IMR-90 (cell line): ENCODE measurements around the gene ERCC8. TPM values are rescaled to one million over a fixed set of nuclear protein-coding genes. Genes with fewer than 3 reads are reported as not detected.

Experiments used
- ATAC-seq: fragments of 200-7000 bp; cut with Tn5 transposase; 2 replicates; pipeline ENCODE4 v1.9.1; 2020; ENCODE audit warnings: low read depth, mild to moderate bottlenecking, moderate library complexity
- BruUV-seq: library from RNA; stranded (reverse); fragments of 400-500 nt; replicated peaks from 2 replicates; lab custom pipeline; 2021; lab: Mats Ljungman, UMichigan
- CTCF ChIA-PET: fragments of 300-600 bp; formaldehyde crosslinking; extraction: SDS; loops from one replicate; lab custom pipeline; 2021; ENCODE audit warnings: antibody characterized with exemption; lab: Yijun Ruan, JAX
- POLR2A ChIA-PET: fragments of 300-600 bp; sonication (Branson Sonifier 250); formaldehyde crosslinking; loops from one replicate; lab custom pipeline; 2022; ENCODE audit warnings: antibody characterized with exemption; ENCODE audit not compliant: unreplicated experiment; lab: Charles Lee
- DNase-seq: peaks from one replicate; pipeline ENCODE4 v3.0.0; 2013
- H2AFZ ChIP-seq: replicated peaks from 2 replicates; pipeline ENCODE3; 2013; ENCODE audit warnings: low read length, mild to moderate bottlenecking; ENCODE audit not compliant: poor library complexity
- H2AK5ac ChIP-seq: 2 replicates; pipeline ENCODE4 v1.6.1; 2013; ENCODE audit warnings: low read depth, low read length, inconsistent platforms
- H2AK9ac ChIP-seq: replicated peaks from 2 replicates; pipeline ENCODE3; 2013; ENCODE audit warnings: mild to moderate bottlenecking, low read depth, low read length, moderate library complexity; ENCODE audit not compliant: poor library complexity
- H2BK120ac ChIP-seq: 2 replicates; pipeline ENCODE4 v1.6.1; 2013; ENCODE audit warnings: low read depth, low read length, inconsistent platforms
- H2BK15ac ChIP-seq: 3 replicates; pipeline ENCODE4 v1.6.1; 2013; ENCODE audit warnings: low read depth, low read length, inconsistent platforms
- H2BK20ac ChIP-seq: 2 replicates; pipeline ENCODE4 v1.6.1; 2013; ENCODE audit warnings: low read depth, mild to moderate bottlenecking, inconsistent platforms, low read length, moderate library complexity
- H2BK5ac ChIP-seq: 2 replicates; pipeline ENCODE4 v1.6.1; 2013; ENCODE audit warnings: mild to moderate bottlenecking, low read depth, low read length, inconsistent platforms; ENCODE audit not compliant: poor library complexity, severe bottlenecking
- H3K14ac ChIP-seq: replicated peaks from 2 replicates; pipeline ENCODE4 v1.6.1; 2013; ENCODE audit warnings: low read depth, low read length, inconsistent platforms
- H3K18ac ChIP-seq: 2 replicates; pipeline ENCODE4 v1.6.1; 2013; ENCODE audit warnings: low read depth, low read length, control low read depth
- H3K23ac ChIP-seq: 2 replicates; pipeline ENCODE4 v1.6.1; 2013; ENCODE audit warnings: low read depth, low read length, inconsistent platforms
- H3K27ac ChIP-seq: 2 replicates; pipeline ENCODE4 v1.5.1; 2013; ENCODE audit warnings: mild to moderate bottlenecking, control low read depth, low read length; ENCODE audit not compliant: insufficient read depth
- H3K27me3 ChIP-seq: 2 replicates; pipeline ENCODE4 v1.6.1; 2013; ENCODE audit warnings: low read length; ENCODE audit not compliant: control insufficient read depth, insufficient read depth
- H3K36me3 ChIP-seq: 2 replicates; pipeline ENCODE4 v1.6.1; 2013; ENCODE audit warnings: low read length, mixed read lengths; ENCODE audit not compliant: control insufficient read depth, insufficient read depth
- H3K4ac ChIP-seq: 2 replicates; pipeline ENCODE4 v1.6.1; 2013; ENCODE audit warnings: low read depth, low read length, inconsistent platforms
- H3K4me1 ChIP-seq: 2 replicates; pipeline ENCODE4 v1.6.1; 2013; ENCODE audit warnings: low read length, mixed read lengths; ENCODE audit not compliant: control insufficient read depth, insufficient read depth
- H3K4me2 ChIP-seq: 2 replicates; pipeline ENCODE4 v1.6.1; 2013; ENCODE audit warnings: low read depth, mild to moderate bottlenecking, control low read depth, low read length, moderate library complexity
- H3K4me3 ChIP-seq: 2 replicates; pipeline ENCODE4 v1.5.1; 2013; ENCODE audit warnings: low read depth, mild to moderate bottlenecking, control low read depth, low read length, moderate library complexity; ENCODE audit not compliant: insufficient read depth
- H3K56ac ChIP-seq: 2 replicates; pipeline ENCODE4 v1.6.1; 2013; ENCODE audit warnings: low read length, inconsistent platforms; ENCODE audit not compliant: insufficient read depth; ENCODE audit errors: extremely low read depth
- H3K79me1 ChIP-seq, 2 experiments: 2 replicates each; pipeline ENCODE4 v1.6.1; 2013; ENCODE audit warnings: low read length in 2 of 2, inconsistent platforms in 1 of 2, low read depth in 1 of 2
- H3K9ac ChIP-seq: 2 replicates; pipeline ENCODE4 v1.6.1; 2013; ENCODE audit warnings: low read depth, low read length, control low read depth
- H3K9me1 ChIP-seq: 2 replicates; pipeline ENCODE4 v1.6.1; 2013; ENCODE audit warnings: low read length, inconsistent platforms; ENCODE audit not compliant: insufficient read depth
- H3K9me3 ChIP-seq: 2 replicates; pipeline ENCODE4 v1.6.1; 2013; ENCODE audit warnings: low read length; ENCODE audit not compliant: control insufficient read depth, insufficient read depth
- H4K20me1 ChIP-seq: 2 replicates; pipeline ENCODE4 v1.6.1; 2013; ENCODE audit warnings: low read length, inconsistent platforms; ENCODE audit not compliant: insufficient read depth
- H4K5ac ChIP-seq: 2 replicates; pipeline ENCODE4 v1.6.1; 2013; ENCODE audit warnings: mild to moderate bottlenecking, low read depth, low read length, control low read depth
- H4K8ac ChIP-seq, 2 experiments: 2 replicates each; pipeline ENCODE4 v1.6.1; 2013; ENCODE audit warnings: low read depth in 2 of 2, low read length in 2 of 2, control low read depth in 1 of 2, inconsistent platforms in 1 of 2
- H4K91ac ChIP-seq: 2 replicates; pipeline ENCODE4 v1.6.1; 2013; ENCODE audit warnings: low read depth, low read length, inconsistent platforms; ENCODE audit not compliant: insufficient read depth
- CEBPB ChIP-seq: IDR thresholded peaks from 2 replicates; pipeline ENCODE4 v1.6.1; 2012; ENCODE audit warnings: low read depth, low read length, improper control_type of control experiment
- MAFK ChIP-seq: IDR thresholded peaks from 2 replicates; pipeline ENCODE4 v1.6.1; 2012; ENCODE audit warnings: low read depth, low read length, improper control_type of control experiment
- MXI1 ChIP-seq: IDR thresholded peaks from 2 replicates; pipeline ENCODE4 v1.6.1; 2012; ENCODE audit warnings: low read depth, mild to moderate bottlenecking, low read length, moderate library complexity, borderline replicate concordance
- RAD21 ChIP-seq: IDR thresholded peaks from 2 replicates; pipeline ENCODE4 v1.6.1; 2012; ENCODE audit warnings: low read length, improper control_type of control experiment
- SMC3 ChIP-seq: fragments of 150-350 bp; IDR thresholded peaks from 2 replicates; pipeline ENCODE4 v1.6.1; 2016; ENCODE audit warnings: low read depth, mild to moderate bottlenecking, antibody characterized with exemption, low read length, moderate library complexity
- WGBS, 2 experiments: methylation state at CpG; one replicate each; pipeline versions ENCODE4 v1.1.5 to v1.1.7; 2013; ENCODE audit warnings: missing lambda C conversion rate in 2 of 2; ENCODE audit not compliant: insufficient read length in 1 of 2; ENCODE audit errors: extremely low coverage in 2 of 2; 5-methylcytosine and 5-hydroxymethylcytosine counted together
- dilution Hi-C: fragments of 300-500 bp; cut with HindIII; formaldehyde crosslinking; loops from one replicate; pipeline ENCODE4 v1.14.3; 2018; ENCODE audit warnings: low sequenced_read_pairs; ENCODE audit not compliant: unreplicated experiment
- in situ Hi-C: fragments of 300-500 bp; cut with MboI; formaldehyde crosslinking; loops from 3 replicates; pipeline ENCODE4 v1.14.3; 2019; ENCODE audit warnings: low sequenced_read_pairs, inconsistent platforms, mixed read lengths
- intact Hi-C: fragments of 100-400 bp; cut with micrococcal nuclease; formaldehyde crosslinking; loops from 2 replicates; pipeline ENCODE4 v1.10.0; 2022
- polyA plus RNA-seq, 3 experiments: library from polyadenylated mRNA; depleted of rRNA; stranded (reverse); fragments of >200 nt; gene quantifications; 2 replicates each; pipeline ENCODE4 v1.2.3, GENCODE V29; 2012; ENCODE audit warnings: low replicate concordance in 1 of 3
- total RNA-seq: library from RNA; depleted of rRNA; stranded (reverse); fragments of >200 nt; gene quantifications from 2 replicates; pipeline ENCODE4 v1.2.3, GENCODE V29; 2012
- TF ChIP-seq, protein P1 (sequence below): conservative IDR thresholded peaks from 2 replicates; pipeline ENCODE4 v1.5.1; 2012; ENCODE audit warnings: mild to moderate bottlenecking, low read depth, low read length, improper control_type of control experiment

Gene ERCC8
- total and polyA plus RNA-seq, 2 of the 4 experiments (the other 2 are of a cell fraction): 12.6 to 29.2 TPM

DNA sequence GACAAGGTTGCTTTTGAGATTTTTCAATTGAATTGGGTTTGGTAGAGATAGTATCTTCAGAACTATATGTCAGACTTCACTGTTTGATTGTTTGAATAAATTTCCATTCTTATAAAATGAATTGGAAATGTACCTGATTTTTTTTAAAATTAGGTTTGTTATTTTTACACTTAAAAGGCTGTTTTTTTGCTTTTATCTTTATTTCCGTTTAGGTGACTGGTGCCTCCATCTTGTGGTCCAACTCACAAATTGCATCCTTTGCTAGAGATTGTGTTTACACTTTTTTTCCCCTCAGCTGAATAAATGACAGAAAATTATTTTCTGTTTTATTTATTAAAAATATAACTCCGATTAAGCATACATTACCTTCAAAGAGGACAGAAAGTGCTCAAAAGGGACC lies 15.7 kb upstream of the ERCC8 start:
- Histone ChIP-seq H3K4me2 (no peak overlapping the region), H3K14ac (no peak overlapping the region), H4K5ac (no peak overlapping the region), H3K9me1 (no peaks in the 10 kb centered on the region), H3K36me3 (no peaks in the 10 kb centered on the region), H3K79me1 (peaks cover 9 to 10% of the 10 kb centered on the region in 2 experiments; a peak in 3 of 4 replicates), H2BK20ac (no peak overlapping the region), H3K27ac (no peak overlapping the region), H2AK9ac (no peak overlapping the region), H3K4me1 (no peaks in the 10 kb centered on the region), H3K9me3 (no peaks in the 10 kb centered on the region), H2BK15ac (no peak overlapping the region), H3K4me3 (no peak overlapping the region), H2BK120ac (no peak overlapping the region), H4K8ac (no peak overlapping the region), H4K20me1 (no peaks in the 10 kb centered on the region; the same call in 1 of the 2 replicates), H3K27me3 (no peaks in the 10 kb centered on the region), H3K4ac (no peak overlapping the region), H2AK5ac (no peak overlapping the region), H2AFZ (no peak overlapping the region), H3K23ac (no peak overlapping the region), H3K9ac (no peak overlapping the region), H2BK5ac (no peak overlapping the region), H3K56ac (no peak overlapping the region), H3K18ac (no peak overlapping the region), H4K91ac (no peak overlapping the region)
- intact Hi-C loops: loop anchor here (1.0 to 5.0 kb wide), 3 partner anchors 202 to 974 kb away; partner anchors contain the start of gene SMIM15
- no TSS peak for BruUV-seq
- no CpG with 5 or more reads among the region's 2 CpGs for WGBS, 2 experiments
- ATAC-seq (0 out of 2 replicates have a peak, but pooled peaks have one; percentile 59), DNase-seq (peak; percentile 46)
- TF ChIP-seq MAFK (no peak), RAD21 (peak; percentile 38), CEBPB (no peak), MXI1 (no peak), SMC3 (peak; percentile 44; the same call in 1 of the 2 replicates)
- TF ChIP-seq, protein P1, sequence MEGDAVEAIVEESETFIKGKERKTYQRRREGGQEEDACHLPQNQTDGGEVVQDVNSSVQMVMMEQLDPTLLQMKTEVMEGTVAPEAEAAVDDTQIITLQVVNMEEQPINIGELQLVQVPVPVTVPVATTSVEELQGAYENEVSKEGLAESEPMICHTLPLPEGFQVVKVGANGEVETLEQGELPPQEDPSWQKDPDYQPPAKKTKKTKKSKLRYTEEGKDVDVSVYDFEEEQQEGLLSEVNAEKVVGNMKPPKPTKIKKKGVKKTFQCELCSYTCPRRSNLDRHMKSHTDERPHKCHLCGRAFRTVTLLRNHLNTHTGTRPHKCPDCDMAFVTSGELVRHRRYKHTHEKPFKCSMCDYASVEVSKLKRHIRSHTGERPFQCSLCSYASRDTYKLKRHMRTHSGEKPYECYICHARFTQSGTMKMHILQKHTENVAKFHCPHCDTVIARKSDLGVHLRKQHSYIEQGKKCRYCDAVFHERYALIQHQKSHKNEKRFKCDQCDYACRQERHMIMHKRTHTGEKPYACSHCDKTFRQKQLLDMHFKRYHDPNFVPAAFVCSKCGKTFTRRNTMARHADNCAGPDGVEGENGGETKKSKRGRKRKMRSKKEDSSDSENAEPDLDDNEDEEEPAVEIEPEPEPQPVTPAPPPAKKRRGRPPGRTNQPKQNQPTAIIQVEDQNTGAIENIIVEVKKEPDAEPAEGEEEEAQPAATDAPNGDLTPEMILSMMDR: peak; percentile 62
- dilution Hi-C loops: no loop called here
- ChIA-PET POLR2A (no interaction called here), CTCF (interaction anchor here (0.6 kb wide), 2 partner anchors 277 to 1803 kb away, joined by 3 to 5 read pairs; no protein-coding TSS in a partner anchor)
- in situ Hi-C loops: loop anchor here (25.0 kb wide), 2 partner anchors 702 to 977 kb away; no protein-coding TSS in a partner anchor
